ENCODE results near the gene PACSIN2.
A peak's percentile ranks its signal among the peaks of the same experiment; 100 is the strongest.

Gene PACSIN2

GRCh38 chr22:42946546-42947198 lies 68.3 kb downstream of the PACSIN2 start:
- peak; percentile 38; the same call in 1 of the 2 replicates for TF ChIP-seq MYC (IDR thresholded peaks at IDR 0.05; ENCODE audit: low read depth, low read length)
- TF ChIP-seq, protein P1, sequence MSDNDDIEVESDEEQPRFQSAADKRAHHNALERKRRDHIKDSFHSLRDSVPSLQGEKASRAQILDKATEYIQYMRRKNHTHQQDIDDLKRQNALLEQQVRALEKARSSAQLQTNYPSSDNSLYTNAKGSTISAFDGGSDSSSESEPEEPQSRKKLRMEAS (IDR thresholded peaks at IDR 0.05; ENCODE audit: low read depth, low read length): peak; percentile 70; the same call in 1 of the 2 replicates
- TF ChIP-seq, protein P2, sequence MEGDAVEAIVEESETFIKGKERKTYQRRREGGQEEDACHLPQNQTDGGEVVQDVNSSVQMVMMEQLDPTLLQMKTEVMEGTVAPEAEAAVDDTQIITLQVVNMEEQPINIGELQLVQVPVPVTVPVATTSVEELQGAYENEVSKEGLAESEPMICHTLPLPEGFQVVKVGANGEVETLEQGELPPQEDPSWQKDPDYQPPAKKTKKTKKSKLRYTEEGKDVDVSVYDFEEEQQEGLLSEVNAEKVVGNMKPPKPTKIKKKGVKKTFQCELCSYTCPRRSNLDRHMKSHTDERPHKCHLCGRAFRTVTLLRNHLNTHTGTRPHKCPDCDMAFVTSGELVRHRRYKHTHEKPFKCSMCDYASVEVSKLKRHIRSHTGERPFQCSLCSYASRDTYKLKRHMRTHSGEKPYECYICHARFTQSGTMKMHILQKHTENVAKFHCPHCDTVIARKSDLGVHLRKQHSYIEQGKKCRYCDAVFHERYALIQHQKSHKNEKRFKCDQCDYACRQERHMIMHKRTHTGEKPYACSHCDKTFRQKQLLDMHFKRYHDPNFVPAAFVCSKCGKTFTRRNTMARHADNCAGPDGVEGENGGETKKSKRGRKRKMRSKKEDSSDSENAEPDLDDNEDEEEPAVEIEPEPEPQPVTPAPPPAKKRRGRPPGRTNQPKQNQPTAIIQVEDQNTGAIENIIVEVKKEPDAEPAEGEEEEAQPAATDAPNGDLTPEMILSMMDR (IDR thresholded peaks at IDR 0.05; ENCODE audit: low read depth, low read length): no peak
- TF ChIP-seq POLR2A (IDR thresholded peaks at IDR 0.05; ENCODE audit: extremely low read depth, insufficient read length): no peak
- no peak overlapping the region for H3K4me3 ChIP-seq (ENCODE audit: low read depth, low read length)
- peak; percentile 54 for DNase-seq (ENCODE audit: low read depth)

- TF ChIP-seq MYC (IDR thresholded peaks at IDR 0.05; ENCODE audit: low read depth, low read length) (no peak), POLR2A (IDR thresholded peaks at IDR 0.05; ENCODE audit: extremely low read depth, insufficient read length) (no peak)
- TF ChIP-seq, protein P1 (IDR thresholded peaks at IDR 0.05; ENCODE audit: low read depth, low read length): no peak
- TF ChIP-seq, protein P2 (IDR thresholded peaks at IDR 0.05; ENCODE audit: low read depth, low read length): no peak
- H3K4me3 ChIP-seq (ENCODE audit: low read depth, low read length): no peak overlapping the region
- peak; percentile 37 for DNase-seq (ENCODE audit: low read depth)
Measured at GRCh38 chr22:42945736-42946135, 69.2 kb downstream of the PACSIN2 start.

DNA sequence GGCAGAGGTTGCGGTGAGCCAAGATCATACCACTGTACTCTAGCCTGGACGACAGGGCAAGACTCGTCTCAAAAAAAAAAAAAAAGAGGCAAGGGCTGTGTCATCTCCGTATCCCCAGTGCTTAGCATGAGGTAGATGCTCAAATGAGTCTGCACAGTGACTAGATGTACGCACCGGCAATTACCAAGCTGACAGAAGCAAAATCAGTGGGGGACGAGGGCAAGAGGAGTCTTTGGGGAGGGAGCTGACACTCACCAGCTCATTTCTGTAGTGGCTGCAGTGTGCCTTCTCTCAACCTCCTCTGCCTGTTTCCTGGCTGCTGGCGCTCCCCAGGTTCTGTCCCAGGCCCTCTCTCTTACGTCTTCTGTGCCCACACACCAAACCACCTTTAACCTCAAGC lies 69.9 kb downstream of the PACSIN2 start:
- no peak overlapping the region for H3K4me3 ChIP-seq (ENCODE audit: low read depth, low read length)
- no peak for DNase-seq (ENCODE audit: low read depth)
- TF ChIP-seq, protein P1 (IDR thresholded peaks at IDR 0.05; ENCODE audit: low read depth, low read length): no peak

DNA sequence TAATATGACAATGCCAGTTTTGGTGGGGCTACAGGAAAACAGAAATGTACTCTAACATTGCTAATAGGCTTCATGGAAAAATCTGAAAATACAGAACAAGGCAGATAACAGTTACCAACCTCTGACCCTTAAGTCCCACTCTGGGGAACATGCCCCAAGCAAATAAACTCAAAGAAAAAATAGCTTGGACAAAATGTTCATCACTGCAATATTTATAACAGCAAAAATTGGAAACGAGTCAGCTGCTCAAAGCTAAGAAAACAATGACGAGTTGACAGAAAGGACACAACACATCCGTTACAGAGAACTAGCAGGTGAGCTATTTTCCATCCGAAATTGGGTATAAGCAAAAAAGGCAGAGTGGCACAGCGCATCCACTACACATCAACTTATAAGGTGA lies 70.5 kb downstream of the PACSIN2 start:
- TF ChIP-seq POLR2A (IDR thresholded peaks at IDR 0.05; ENCODE audit: extremely low read depth, insufficient read length) (no peak), MYC (IDR thresholded peaks at IDR 0.05; ENCODE audit: low read depth, low read length) (no peak)
- TF ChIP-seq, protein P2 (IDR thresholded peaks at IDR 0.05; ENCODE audit: low read depth, low read length): no peak
- TF ChIP-seq, protein P1 (IDR thresholded peaks at IDR 0.05; ENCODE audit: low read depth, low read length): no peak
- H3K4me3 ChIP-seq (ENCODE audit: low read depth, low read length): no peak overlapping the region
- DNase-seq (ENCODE audit: low read depth): no peak

DNA sequence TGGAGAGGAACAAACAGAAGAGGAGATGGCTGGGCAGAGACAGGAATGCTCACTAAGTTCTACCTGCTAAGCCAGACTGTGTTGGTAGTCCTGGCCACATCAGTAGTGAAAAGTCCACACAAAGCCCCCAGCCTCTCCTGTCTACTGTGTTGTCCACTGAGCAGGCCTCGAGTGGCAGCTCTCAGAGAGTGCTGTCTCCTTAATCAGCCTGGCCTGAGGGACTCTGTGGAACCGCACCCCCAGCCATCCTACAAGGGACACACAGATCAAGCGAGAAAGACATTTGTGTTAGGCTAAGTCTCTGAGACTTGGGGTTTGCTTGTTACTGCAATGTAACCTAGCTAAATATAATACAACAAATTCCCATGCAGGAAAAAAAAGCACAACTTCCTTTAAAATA lies 71.0 kb downstream of the PACSIN2 start:
- TF ChIP-seq, protein P1 (IDR thresholded peaks at IDR 0.05; ENCODE audit: low read depth, low read length): no peak
- TF ChIP-seq POLR2A (IDR thresholded peaks at IDR 0.05; ENCODE audit: extremely low read depth, insufficient read length) (no peak), MYC (IDR thresholded peaks at IDR 0.05; ENCODE audit: low read depth, low read length) (no peak)
- H3K4me3 ChIP-seq (ENCODE audit: low read depth, low read length): no peak overlapping the region
- DNase-seq (ENCODE audit: low read depth): no peak

GRCh38 chr22:42942351-42942750 lies 72.6 kb downstream of the PACSIN2 start:
- H3K4me3 ChIP-seq (ENCODE audit: low read depth, low read length): no peak overlapping the region
- DNase-seq (ENCODE audit: low read depth): no peak
- TF ChIP-seq, protein P1 (IDR thresholded peaks at IDR 0.05; ENCODE audit: low read depth, low read length): no peak
- no peak for TF ChIP-seq POLR2A (IDR thresholded peaks at IDR 0.05; ENCODE audit: extremely low read depth, insufficient read length)

DNA sequence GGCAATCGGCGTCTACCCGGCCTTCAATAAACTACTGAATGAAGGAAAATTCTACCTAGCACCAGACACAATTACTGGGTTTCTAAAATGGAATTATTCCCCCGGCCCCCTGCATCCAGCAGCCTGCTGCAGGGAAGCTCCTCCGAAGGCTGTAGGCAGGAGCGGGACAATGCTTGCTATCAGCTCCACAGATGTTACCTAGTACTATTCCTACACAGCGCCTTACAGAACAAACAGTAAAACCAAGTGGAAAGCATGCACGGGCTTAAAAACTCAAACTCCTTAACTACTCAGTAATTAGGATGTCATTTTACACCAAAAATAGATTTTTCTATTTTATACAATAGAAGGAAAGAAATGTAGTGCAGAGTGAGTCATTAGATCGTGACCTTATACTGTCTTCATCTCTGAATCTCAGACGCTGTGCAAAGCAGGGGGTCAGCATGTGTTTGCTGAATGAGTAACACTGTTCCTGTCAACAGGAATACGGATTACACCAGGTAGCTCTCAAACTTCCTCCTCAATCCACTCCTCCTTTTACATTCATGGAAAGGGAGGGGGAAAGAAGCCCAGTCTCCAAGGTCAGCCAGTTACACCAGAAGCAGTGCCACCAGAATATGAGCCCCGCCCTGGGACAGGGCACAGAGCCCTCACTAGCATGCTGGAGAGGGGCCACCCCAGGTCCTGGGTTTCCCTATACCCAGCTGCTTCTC lies 74.9 kb downstream of the PACSIN2 start:
- DNase-seq (ENCODE audit: low read depth): no peak
- no peak overlapping the region for H3K4me3 ChIP-seq (ENCODE audit: low read depth, low read length)
- TF ChIP-seq POLR2A (IDR thresholded peaks at IDR 0.05; ENCODE audit: extremely low read depth, insufficient read length) (no peak), MYC (IDR thresholded peaks at IDR 0.05; ENCODE audit: low read depth, low read length) (no peak)
- TF ChIP-seq, protein P1 (IDR thresholded peaks at IDR 0.05; ENCODE audit: low read depth, low read length): no peak
- TF ChIP-seq, protein P2 (IDR thresholded peaks at IDR 0.05; ENCODE audit: low read depth, low read length): no peak
